IMR-90 (cell line): ENCODE data around the gene AGAP1. TPM values are rescaled to one million over a fixed set of nuclear protein-coding genes. Genes with fewer than 3 reads are reported as not detected.

Experiments used
- ATAC-seq: fragments of 200-7000 bp; cut with Tn5 transposase; 2 replicates; pipeline ENCODE4 v1.9.1; 2020; ENCODE audit warnings: low read depth, mild to moderate bottlenecking, moderate library complexity
- BruUV-seq: library from RNA; stranded (reverse); fragments of 400-500 nt; replicated peaks from 2 replicates; lab custom pipeline; 2021; lab: Mats Ljungman, UMichigan
- CTCF ChIA-PET: fragments of 300-600 bp; formaldehyde crosslinking; extraction: SDS; loops from one replicate; lab custom pipeline; 2021; ENCODE audit warnings: antibody characterized with exemption; lab: Yijun Ruan, JAX
- POLR2A ChIA-PET: fragments of 300-600 bp; sonication (Branson Sonifier 250); formaldehyde crosslinking; loops from one replicate; lab custom pipeline; 2022; ENCODE audit warnings: antibody characterized with exemption; ENCODE audit not compliant: unreplicated experiment; lab: Charles Lee
- DNase-seq: peaks from one replicate; pipeline ENCODE4 v3.0.0; 2013
- H2AFZ ChIP-seq: replicated peaks from 2 replicates; pipeline ENCODE3; 2013; ENCODE audit warnings: low read length, mild to moderate bottlenecking; ENCODE audit not compliant: poor library complexity
- H2AK5ac ChIP-seq: 2 replicates; pipeline ENCODE4 v1.6.1; 2013; ENCODE audit warnings: low read depth, low read length, inconsistent platforms
- H2AK9ac ChIP-seq: replicated peaks from 2 replicates; pipeline ENCODE3; 2013; ENCODE audit warnings: mild to moderate bottlenecking, low read depth, low read length, moderate library complexity; ENCODE audit not compliant: poor library complexity
- H2BK120ac ChIP-seq: 2 replicates; pipeline ENCODE4 v1.6.1; 2013; ENCODE audit warnings: low read depth, low read length, inconsistent platforms
- H2BK15ac ChIP-seq: 3 replicates; pipeline ENCODE4 v1.6.1; 2013; ENCODE audit warnings: low read depth, low read length, inconsistent platforms
- H2BK20ac ChIP-seq: 2 replicates; pipeline ENCODE4 v1.6.1; 2013; ENCODE audit warnings: low read depth, mild to moderate bottlenecking, inconsistent platforms, low read length, moderate library complexity
- H2BK5ac ChIP-seq: 2 replicates; pipeline ENCODE4 v1.6.1; 2013; ENCODE audit warnings: mild to moderate bottlenecking, low read depth, low read length, inconsistent platforms; ENCODE audit not compliant: poor library complexity, severe bottlenecking
- H3K14ac ChIP-seq: replicated peaks from 2 replicates; pipeline ENCODE4 v1.6.1; 2013; ENCODE audit warnings: low read depth, low read length, inconsistent platforms
- H3K18ac ChIP-seq: 2 replicates; pipeline ENCODE4 v1.6.1; 2013; ENCODE audit warnings: low read depth, low read length, control low read depth
- H3K23ac ChIP-seq: 2 replicates; pipeline ENCODE4 v1.6.1; 2013; ENCODE audit warnings: low read depth, low read length, inconsistent platforms
- H3K27ac ChIP-seq: 2 replicates; pipeline ENCODE4 v1.5.1; 2013; ENCODE audit warnings: mild to moderate bottlenecking, control low read depth, low read length; ENCODE audit not compliant: insufficient read depth
- H3K27me3 ChIP-seq: 2 replicates; pipeline ENCODE4 v1.6.1; 2013; ENCODE audit warnings: low read length; ENCODE audit not compliant: control insufficient read depth, insufficient read depth
- H3K36me3 ChIP-seq: 2 replicates; pipeline ENCODE4 v1.6.1; 2013; ENCODE audit warnings: low read length, mixed read lengths; ENCODE audit not compliant: control insufficient read depth, insufficient read depth
- H3K4ac ChIP-seq: 2 replicates; pipeline ENCODE4 v1.6.1; 2013; ENCODE audit warnings: low read depth, low read length, inconsistent platforms
- H3K4me1 ChIP-seq: 2 replicates; pipeline ENCODE4 v1.6.1; 2013; ENCODE audit warnings: low read length, mixed read lengths; ENCODE audit not compliant: control insufficient read depth, insufficient read depth
- H3K4me2 ChIP-seq: 2 replicates; pipeline ENCODE4 v1.6.1; 2013; ENCODE audit warnings: low read depth, mild to moderate bottlenecking, control low read depth, low read length, moderate library complexity
- H3K4me3 ChIP-seq: 2 replicates; pipeline ENCODE4 v1.5.1; 2013; ENCODE audit warnings: low read depth, mild to moderate bottlenecking, control low read depth, low read length, moderate library complexity; ENCODE audit not compliant: insufficient read depth
- H3K56ac ChIP-seq: 2 replicates; pipeline ENCODE4 v1.6.1; 2013; ENCODE audit warnings: low read length, inconsistent platforms; ENCODE audit not compliant: insufficient read depth; ENCODE audit errors: extremely low read depth
- H3K79me1 ChIP-seq, 2 experiments: 2 replicates each; pipeline ENCODE4 v1.6.1; 2013; ENCODE audit warnings: low read length in 2 of 2, inconsistent platforms in 1 of 2, low read depth in 1 of 2
- H3K9ac ChIP-seq: 2 replicates; pipeline ENCODE4 v1.6.1; 2013; ENCODE audit warnings: low read depth, low read length, control low read depth
- H3K9me1 ChIP-seq: 2 replicates; pipeline ENCODE4 v1.6.1; 2013; ENCODE audit warnings: low read length, inconsistent platforms; ENCODE audit not compliant: insufficient read depth
- H3K9me3 ChIP-seq: 2 replicates; pipeline ENCODE4 v1.6.1; 2013; ENCODE audit warnings: low read length; ENCODE audit not compliant: control insufficient read depth, insufficient read depth
- H4K20me1 ChIP-seq: 2 replicates; pipeline ENCODE4 v1.6.1; 2013; ENCODE audit warnings: low read length, inconsistent platforms; ENCODE audit not compliant: insufficient read depth
- H4K5ac ChIP-seq: 2 replicates; pipeline ENCODE4 v1.6.1; 2013; ENCODE audit warnings: mild to moderate bottlenecking, low read depth, low read length, control low read depth
- H4K8ac ChIP-seq, 2 experiments: 2 replicates each; pipeline ENCODE4 v1.6.1; 2013; ENCODE audit warnings: low read depth in 2 of 2, low read length in 2 of 2, control low read depth in 1 of 2, inconsistent platforms in 1 of 2
- H4K91ac ChIP-seq: 2 replicates; pipeline ENCODE4 v1.6.1; 2013; ENCODE audit warnings: low read depth, low read length, inconsistent platforms; ENCODE audit not compliant: insufficient read depth
- CEBPB ChIP-seq: IDR thresholded peaks from 2 replicates; pipeline ENCODE4 v1.6.1; 2012; ENCODE audit warnings: low read depth, low read length, improper control_type of control experiment
- CHD1 ChIP-seq: IDR thresholded peaks from 2 replicates; pipeline ENCODE4 v1.6.1; 2012; ENCODE audit warnings: low read depth, low read length, improper control_type of control experiment
- FOS ChIP-seq: fragments of 150-350 bp; IDR thresholded peaks from 2 replicates; pipeline ENCODE4 v1.6.1; 2016; ENCODE audit warnings: low read depth, low read length
- MAZ ChIP-seq: IDR thresholded peaks from 2 replicates; pipeline ENCODE4 v1.6.1; 2012; ENCODE audit warnings: low read depth, mild to moderate bottlenecking, low read length, improper control_type of control experiment, moderate library complexity, borderline replicate concordance
- MXI1 ChIP-seq: IDR thresholded peaks from 2 replicates; pipeline ENCODE4 v1.6.1; 2012; ENCODE audit warnings: low read depth, mild to moderate bottlenecking, low read length, moderate library complexity, borderline replicate concordance
- NFE2L2 ChIP-seq: fragments of 150-350 bp; IDR thresholded peaks from 2 replicates; pipeline ENCODE4 v1.6.1; 2016; ENCODE audit warnings: low read depth, mild to moderate bottlenecking, low read length
- POLR2A ChIP-seq: IDR thresholded peaks from 2 replicates; pipeline ENCODE4 v1.6.1; 2012; ENCODE audit warnings: mild to moderate bottlenecking, low read depth, low read length
- RCOR1 ChIP-seq: IDR thresholded peaks from 2 replicates; pipeline ENCODE4 v1.6.1; 2012; ENCODE audit warnings: mild to moderate bottlenecking, low read length, improper control_type of control experiment; ENCODE audit not compliant: insufficient replicate concordance
- RFX5 ChIP-seq: IDR thresholded peaks from 2 replicates; pipeline ENCODE4 v1.8.0; 2012; ENCODE audit warnings: low read depth, mild to moderate bottlenecking, low read length, moderate library complexity
- WGBS, 2 experiments: methylation state at CpG; one replicate each; pipeline versions ENCODE4 v1.1.5 to v1.1.7; 2013; ENCODE audit warnings: missing lambda C conversion rate in 2 of 2; ENCODE audit not compliant: insufficient read length in 1 of 2; ENCODE audit errors: extremely low coverage in 2 of 2; 5-methylcytosine and 5-hydroxymethylcytosine counted together
- dilution Hi-C: fragments of 300-500 bp; cut with HindIII; formaldehyde crosslinking; loops from one replicate; pipeline ENCODE4 v1.14.3; 2018; ENCODE audit warnings: low sequenced_read_pairs; ENCODE audit not compliant: unreplicated experiment
- in situ Hi-C: fragments of 300-500 bp; cut with MboI; formaldehyde crosslinking; loops from 3 replicates; pipeline ENCODE4 v1.14.3; 2019; ENCODE audit warnings: low sequenced_read_pairs, inconsistent platforms, mixed read lengths
- intact Hi-C: fragments of 100-400 bp; cut with micrococcal nuclease; formaldehyde crosslinking; loops from 2 replicates; pipeline ENCODE4 v1.10.0; 2022
- polyA plus RNA-seq, 3 experiments: library from polyadenylated mRNA; depleted of rRNA; stranded (reverse); fragments of >200 nt; gene quantifications; 2 replicates each; pipeline ENCODE4 v1.2.3, GENCODE V29; 2012; ENCODE audit warnings: low replicate concordance in 1 of 3
- total RNA-seq: library from RNA; depleted of rRNA; stranded (reverse); fragments of >200 nt; gene quantifications from 2 replicates; pipeline ENCODE4 v1.2.3, GENCODE V29; 2012
- TF ChIP-seq, protein P1 (sequence below): conservative IDR thresholded peaks from 2 replicates; pipeline ENCODE4 v1.5.1; 2012; ENCODE audit warnings: mild to moderate bottlenecking, low read depth, low read length, improper control_type of control experiment
- TF ChIP-seq, protein P2 (sequence below): fragments of 150-350 bp; IDR thresholded peaks from 2 replicates; pipeline ENCODE4 v1.6.1; 2017; ENCODE audit warnings: mild to moderate bottlenecking, antibody characterized with exemption, low read length, low read depth

AGAP1 gene
- total and polyA plus RNA-seq, 2 of the 4 experiments (the other 2 are of a cell fraction): 15.1 to 16.4 TPM

DNA sequence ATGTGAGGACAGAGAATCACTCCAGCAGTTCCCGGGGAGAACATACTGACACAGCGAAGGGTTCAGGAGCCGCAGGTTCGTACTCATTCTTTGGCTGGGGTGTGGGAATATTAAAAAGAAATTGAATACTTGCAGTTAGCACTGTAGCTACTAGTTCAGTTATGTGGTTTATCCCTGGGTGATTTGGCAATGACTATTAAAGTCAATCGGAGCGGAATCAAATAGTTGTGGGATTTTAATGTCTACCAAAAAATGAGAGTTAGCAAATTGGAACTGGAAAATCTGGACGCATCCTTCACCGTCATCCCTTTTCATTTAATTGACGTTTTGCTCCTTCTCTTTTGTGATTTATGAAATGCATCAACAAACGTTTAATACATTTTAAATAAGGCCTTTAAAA lies 623.6 kb downstream of the AGAP1 start:
- in situ Hi-C loops (no loop called here), dilution Hi-C loops (no loop called here), intact Hi-C loops (no loop called here)
- H3K9me3 ChIP-seq: no peaks in the 10 kb centered on the region
- H3K14ac ChIP-seq: no peak overlapping the region
- no TSS peak for BruUV-seq
- no peak overlapping the region for H3K18ac ChIP-seq
- no peak overlapping the region for H3K56ac ChIP-seq
- H3K4me2 ChIP-seq: no peak overlapping the region
- no peak for ATAC-seq
- no peaks in the 10 kb centered on the region for H3K9me1 ChIP-seq
- no peak overlapping the region for H4K5ac ChIP-seq
- no peak overlapping the region for H3K9ac ChIP-seq
- no peak overlapping the region for H3K23ac ChIP-seq
- CTCF ChIA-PET: no interaction called here
- no peak overlapping the region for H4K8ac ChIP-seq
- no peaks in the 10 kb centered on the region for H3K36me3 ChIP-seq
- no peak overlapping the region for H3K4me3 ChIP-seq
- no peak overlapping the region for H2AK5ac ChIP-seq
- no peak overlapping the region for H3K4ac ChIP-seq
- no peak for TF ChIP-seq NFE2L2
- TF ChIP-seq, protein P1, sequence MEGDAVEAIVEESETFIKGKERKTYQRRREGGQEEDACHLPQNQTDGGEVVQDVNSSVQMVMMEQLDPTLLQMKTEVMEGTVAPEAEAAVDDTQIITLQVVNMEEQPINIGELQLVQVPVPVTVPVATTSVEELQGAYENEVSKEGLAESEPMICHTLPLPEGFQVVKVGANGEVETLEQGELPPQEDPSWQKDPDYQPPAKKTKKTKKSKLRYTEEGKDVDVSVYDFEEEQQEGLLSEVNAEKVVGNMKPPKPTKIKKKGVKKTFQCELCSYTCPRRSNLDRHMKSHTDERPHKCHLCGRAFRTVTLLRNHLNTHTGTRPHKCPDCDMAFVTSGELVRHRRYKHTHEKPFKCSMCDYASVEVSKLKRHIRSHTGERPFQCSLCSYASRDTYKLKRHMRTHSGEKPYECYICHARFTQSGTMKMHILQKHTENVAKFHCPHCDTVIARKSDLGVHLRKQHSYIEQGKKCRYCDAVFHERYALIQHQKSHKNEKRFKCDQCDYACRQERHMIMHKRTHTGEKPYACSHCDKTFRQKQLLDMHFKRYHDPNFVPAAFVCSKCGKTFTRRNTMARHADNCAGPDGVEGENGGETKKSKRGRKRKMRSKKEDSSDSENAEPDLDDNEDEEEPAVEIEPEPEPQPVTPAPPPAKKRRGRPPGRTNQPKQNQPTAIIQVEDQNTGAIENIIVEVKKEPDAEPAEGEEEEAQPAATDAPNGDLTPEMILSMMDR: no peak
- TF ChIP-seq CEBPB: no peak
- no peak for TF ChIP-seq RCOR1
- no peak for TF ChIP-seq POLR2A
- TF ChIP-seq, protein P2, sequence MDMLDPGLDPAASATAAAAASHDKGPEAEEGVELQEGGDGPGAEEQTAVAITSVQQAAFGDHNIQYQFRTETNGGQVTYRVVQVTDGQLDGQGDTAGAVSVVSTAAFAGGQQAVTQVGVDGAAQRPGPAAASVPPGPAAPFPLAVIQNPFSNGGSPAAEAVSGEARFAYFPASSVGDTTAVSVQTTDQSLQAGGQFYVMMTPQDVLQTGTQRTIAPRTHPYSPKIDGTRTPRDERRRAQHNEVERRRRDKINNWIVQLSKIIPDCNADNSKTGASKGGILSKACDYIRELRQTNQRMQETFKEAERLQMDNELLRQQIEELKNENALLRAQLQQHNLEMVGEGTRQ: no peak
- TF ChIP-seq CHD1: no peak
- no peak for TF ChIP-seq RFX5
- no peak for TF ChIP-seq MXI1
- no peak for TF ChIP-seq MAZ
- TF ChIP-seq FOS: no peak
- peaks cover 8% of the 10 kb centered on the region; the same call in 1 of the 2 replicates for H4K20me1 ChIP-seq
- no peak overlapping the region for H2BK15ac ChIP-seq
- DNase-seq: no peak
- no peak overlapping the region for H2AFZ ChIP-seq
- WGBS, 2 experiments: no CpG with 5 or more reads among the region's 10 CpGs
- no peaks in the 10 kb centered on the region for H3K27me3 ChIP-seq
- H2BK120ac ChIP-seq: no peak overlapping the region
- H2BK5ac ChIP-seq: no peak overlapping the region
- no peak overlapping the region for H4K91ac ChIP-seq
- no peak overlapping the region for H3K27ac ChIP-seq
- POLR2A ChIA-PET: no interaction called here
- no peak overlapping the region for H2AK9ac ChIP-seq
- H2BK20ac ChIP-seq: no peak overlapping the region
- H3K4me1 ChIP-seq: peaks cover 3% of the 10 kb centered on the region; the same call in 1 of the 2 replicates
- H3K79me1 ChIP-seq: no peaks in the 10 kb centered on the region
